Neural cell (in vitro differentiated cells): ENCODE data around the gene CTDSPL. TPM values are rescaled to one million over a fixed set of nuclear protein-coding genes. Genes with fewer than 3 reads are reported as not detected.

Experiments used
- H2AFZ ChIP-seq: fragments of 200-600, 300-800 bp; sonication (generic), shearing (Covaris generic); 2 replicates; pipeline ENCODE4 v1.6.0; 2014; ENCODE audit warnings: low read depth, mild to moderate bottlenecking, antibody characterized with exemption, low read length, moderate library complexity
- H3F3A ChIP-seq: fragments of 200-600 bp; shearing (Covaris generic); 2 replicates; pipeline ENCODE4 v1.6.1; 2016; ENCODE audit warnings: mild to moderate bottlenecking, moderate library complexity, mixed read lengths, antibody characterized with exemption, low read length; ENCODE audit not compliant: insufficient read depth, poor library complexity, severe bottlenecking
- H3K27ac ChIP-seq: fragments of 200-600, 300-800 bp; sonication (generic), shearing (Covaris generic); 2 replicates; pipeline ENCODE4 v1.5.1; 2014; ENCODE audit warnings: mild to moderate bottlenecking, low read length, moderate library complexity
- H3K27me3 ChIP-seq: fragments of 300-800, 200-600 bp; sonication (generic), shearing (Covaris generic); 2 replicates; pipeline ENCODE4 v1.6.0; 2014; ENCODE audit warnings: mild to moderate bottlenecking, low read depth, low read length, moderate library complexity; ENCODE audit not compliant: insufficient read depth
- H3K36me3 ChIP-seq: fragments of 300-800, 200-600 bp; sonication (generic), shearing (Covaris generic); 2 replicates; pipeline ENCODE4 v1.5.1; 2014; ENCODE audit warnings: mild to moderate bottlenecking, antibody characterized with exemption, low read length, moderate library complexity; ENCODE audit not compliant: insufficient read depth
- H3K4me2 ChIP-seq: fragments of 300-800, 200-600 bp; sonication (generic), shearing (Covaris generic); 2 replicates; pipeline ENCODE4 v1.6.0; 2014; ENCODE audit warnings: mild to moderate bottlenecking, low read length
- H3K4me3 ChIP-seq: fragments of 300-800, 200-600 bp; sonication (generic), shearing (Covaris generic); 2 replicates; pipeline ENCODE4 v1.5.1; 2014; ENCODE audit warnings: mild to moderate bottlenecking, low read length, moderate library complexity
- H3K79me2 ChIP-seq: fragments of 200-600 bp; shearing (Covaris generic); replicated peaks from 2 replicates; pipeline ENCODE4 v1.6.0; 2014; ENCODE audit warnings: mild to moderate bottlenecking, low read length, moderate library complexity; ENCODE audit not compliant: insufficient read depth
- H3K9ac ChIP-seq: fragments of 300-800, 200-600 bp; sonication (generic), shearing (Covaris generic); 2 replicates; pipeline ENCODE4 v1.6.1; 2016; ENCODE audit warnings: mild to moderate bottlenecking, low read length, mixed read lengths
- H3K9me2 ChIP-seq: fragments of 200-600 bp; shearing (Covaris generic); 2 replicates; pipeline ENCODE4 v1.6.1; 2016; ENCODE audit warnings: mild to moderate bottlenecking, low read length, mixed read lengths; ENCODE audit not compliant: insufficient read depth
- H3K9me3 ChIP-seq: fragments of 200-600, 300-800 bp; sonication (generic), shearing (Covaris generic); 2 replicates; pipeline ENCODE4 v1.6.1; 2016; ENCODE audit warnings: mild to moderate bottlenecking, mixed run types, low read length, moderate library complexity, mixed read lengths
- H4K20me1 ChIP-seq: fragments of 200-600 bp; shearing (Covaris generic); 2 replicates; pipeline ENCODE4 v1.6.1; 2016; ENCODE audit warnings: mild to moderate bottlenecking, mixed run types; ENCODE audit not compliant: insufficient read depth
- EP300 ChIP-seq: fragments of 450-650 bp; conservative IDR thresholded peaks from 2 replicates; pipeline ENCODE4 v1.6.1; 2014; ENCODE audit warnings: antibody characterized with exemption, mild to moderate bottlenecking, moderate library complexity; ENCODE audit not compliant: poor library complexity, severe bottlenecking
- EZH2 ChIP-seq: fragments of 200-600, 300-800 bp; shearing (Covaris generic), sonication (generic); IDR thresholded peaks from 2 replicates; pipeline ENCODE4 v1.6.1; 2014; ENCODE audit warnings: antibody characterized with exemption, low read length, borderline replicate concordance, mild to moderate bottlenecking; ENCODE audit not compliant: insufficient read depth, poor library complexity, severe bottlenecking
- MXI1 ChIP-seq: fragments of 450-650 bp; conservative IDR thresholded peaks from 2 replicates; pipeline ENCODE4 v1.6.1; 2014; ENCODE audit warnings: antibody characterized with exemption, mild to moderate bottlenecking; ENCODE audit not compliant: poor library complexity, severe bottlenecking
- POLR2AphosphoS5 ChIP-seq: IDR thresholded peaks from 2 replicates; pipeline ENCODE4 v1.6.1; 2012
- RAD21 ChIP-seq: fragments of 450-650 bp; conservative IDR thresholded peaks from 2 replicates; pipeline ENCODE4 v1.6.1; 2014; ENCODE audit warnings: antibody characterized with exemption, mild to moderate bottlenecking, moderate library complexity
- SMC3 ChIP-seq: fragments of 450-650 bp; conservative IDR thresholded peaks from 2 replicates; pipeline ENCODE4 v1.6.1; 2014; ENCODE audit warnings: antibody characterized with exemption, mild to moderate bottlenecking, moderate library complexity; ENCODE audit not compliant: poor library complexity
- TAF1 ChIP-seq: IDR thresholded peaks from 2 replicates; pipeline ENCODE4 v1.6.1; 2012; ENCODE audit warnings: low read depth
- polyA plus RNA-seq: library from polyadenylated mRNA; depleted of rRNA; stranded (reverse); fragments of >200 nt; gene quantifications from 2 replicates; pipeline ENCODE4 v1.2.3, GENCODE V29; 2014
- TF ChIP-seq, protein P1 (sequence below): fragments of 450-650 bp; IDR thresholded peaks from 2 replicates; pipeline ENCODE4 v1.5.1; 2014; ENCODE audit warnings: antibody characterized with exemption, mild to moderate bottlenecking, moderate library complexity; ENCODE audit not compliant: poor library complexity, severe bottlenecking
- TF ChIP-seq, protein P2 (sequence below): IDR thresholded peaks from 2 replicates; pipeline ENCODE4 v1.6.1; 2012; ENCODE audit warnings: borderline replicate concordance

Gene CTDSPL
- polyA plus RNA-seq, 1 donor from 2014 or later: 17.0 TPM

GRCh38 chr3:37832480-37832879 lies 29.2 kb upstream of the CTDSPL start:
- H3K36me3 ChIP-seq: no peaks in the 10 kb centered on the region
- no peak overlapping the region for H3K27ac ChIP-seq
- H2AFZ ChIP-seq: no peak overlapping the region
- TF ChIP-seq SMC3: no peak
- TF ChIP-seq RAD21: no peak
- no peak for TF ChIP-seq EZH2
- TF ChIP-seq, protein P1, sequence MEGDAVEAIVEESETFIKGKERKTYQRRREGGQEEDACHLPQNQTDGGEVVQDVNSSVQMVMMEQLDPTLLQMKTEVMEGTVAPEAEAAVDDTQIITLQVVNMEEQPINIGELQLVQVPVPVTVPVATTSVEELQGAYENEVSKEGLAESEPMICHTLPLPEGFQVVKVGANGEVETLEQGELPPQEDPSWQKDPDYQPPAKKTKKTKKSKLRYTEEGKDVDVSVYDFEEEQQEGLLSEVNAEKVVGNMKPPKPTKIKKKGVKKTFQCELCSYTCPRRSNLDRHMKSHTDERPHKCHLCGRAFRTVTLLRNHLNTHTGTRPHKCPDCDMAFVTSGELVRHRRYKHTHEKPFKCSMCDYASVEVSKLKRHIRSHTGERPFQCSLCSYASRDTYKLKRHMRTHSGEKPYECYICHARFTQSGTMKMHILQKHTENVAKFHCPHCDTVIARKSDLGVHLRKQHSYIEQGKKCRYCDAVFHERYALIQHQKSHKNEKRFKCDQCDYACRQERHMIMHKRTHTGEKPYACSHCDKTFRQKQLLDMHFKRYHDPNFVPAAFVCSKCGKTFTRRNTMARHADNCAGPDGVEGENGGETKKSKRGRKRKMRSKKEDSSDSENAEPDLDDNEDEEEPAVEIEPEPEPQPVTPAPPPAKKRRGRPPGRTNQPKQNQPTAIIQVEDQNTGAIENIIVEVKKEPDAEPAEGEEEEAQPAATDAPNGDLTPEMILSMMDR: no peak
- TF ChIP-seq POLR2AphosphoS5: no peak
- H3K9me2 ChIP-seq: no peaks in the 10 kb centered on the region
- no peak overlapping the region for H3K9ac ChIP-seq
- H3F3A ChIP-seq: no peaks in the 10 kb centered on the region
- no peaks in the 10 kb centered on the region for H3K27me3 ChIP-seq
- H3K4me2 ChIP-seq: no peak overlapping the region
- H4K20me1 ChIP-seq: no peaks in the 10 kb centered on the region
- H3K79me2 ChIP-seq: no peaks in the 10 kb centered on the region
- no peaks in the 10 kb centered on the region for H3K9me3 ChIP-seq
- H3K4me3 ChIP-seq: no peak overlapping the region

GRCh38 chr3:37833302-37834186 lies 28.1 kb upstream of the CTDSPL start:
- Histone ChIP-seq H3K36me3 (no peaks in the 10 kb centered on the region), H3K9ac (no peak overlapping the region), H3K9me2 (no peaks in the 10 kb centered on the region), H3F3A (no peaks in the 10 kb centered on the region), H2AFZ (no peak overlapping the region), H3K79me2 (no peaks in the 10 kb centered on the region), H3K4me2 (no peak overlapping the region), H3K27me3 (no peaks in the 10 kb centered on the region), H3K4me3 (no peak overlapping the region), H4K20me1 (no peaks in the 10 kb centered on the region), H3K27ac (no peak overlapping the region), H3K9me3 (no peaks in the 10 kb centered on the region)
- TF ChIP-seq POLR2AphosphoS5: no peak
- TF ChIP-seq, protein P2, sequence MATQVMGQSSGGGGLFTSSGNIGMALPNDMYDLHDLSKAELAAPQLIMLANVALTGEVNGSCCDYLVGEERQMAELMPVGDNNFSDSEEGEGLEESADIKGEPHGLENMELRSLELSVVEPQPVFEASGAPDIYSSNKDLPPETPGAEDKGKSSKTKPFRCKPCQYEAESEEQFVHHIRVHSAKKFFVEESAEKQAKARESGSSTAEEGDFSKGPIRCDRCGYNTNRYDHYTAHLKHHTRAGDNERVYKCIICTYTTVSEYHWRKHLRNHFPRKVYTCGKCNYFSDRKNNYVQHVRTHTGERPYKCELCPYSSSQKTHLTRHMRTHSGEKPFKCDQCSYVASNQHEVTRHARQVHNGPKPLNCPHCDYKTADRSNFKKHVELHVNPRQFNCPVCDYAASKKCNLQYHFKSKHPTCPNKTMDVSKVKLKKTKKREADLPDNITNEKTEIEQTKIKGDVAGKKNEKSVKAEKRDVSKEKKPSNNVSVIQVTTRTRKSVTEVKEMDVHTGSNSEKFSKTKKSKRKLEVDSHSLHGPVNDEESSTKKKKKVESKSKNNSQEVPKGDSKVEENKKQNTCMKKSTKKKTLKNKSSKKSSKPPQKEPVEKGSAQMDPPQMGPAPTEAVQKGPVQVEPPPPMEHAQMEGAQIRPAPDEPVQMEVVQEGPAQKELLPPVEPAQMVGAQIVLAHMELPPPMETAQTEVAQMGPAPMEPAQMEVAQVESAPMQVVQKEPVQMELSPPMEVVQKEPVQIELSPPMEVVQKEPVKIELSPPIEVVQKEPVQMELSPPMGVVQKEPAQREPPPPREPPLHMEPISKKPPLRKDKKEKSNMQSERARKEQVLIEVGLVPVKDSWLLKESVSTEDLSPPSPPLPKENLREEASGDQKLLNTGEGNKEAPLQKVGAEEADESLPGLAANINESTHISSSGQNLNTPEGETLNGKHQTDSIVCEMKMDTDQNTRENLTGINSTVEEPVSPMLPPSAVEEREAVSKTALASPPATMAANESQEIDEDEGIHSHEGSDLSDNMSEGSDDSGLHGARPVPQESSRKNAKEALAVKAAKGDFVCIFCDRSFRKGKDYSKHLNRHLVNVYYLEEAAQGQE: no peak
- TF ChIP-seq EZH2: no peak
- TF ChIP-seq, protein P1: no peak
- no peak for TF ChIP-seq MXI1
- TF ChIP-seq SMC3: no peak
- TF ChIP-seq EP300: no peak
- TF ChIP-seq TAF1: no peak
- no peak for TF ChIP-seq RAD21
